Jurkat, Clone E6-1 (cell line): Measurements from ENCODE around the gene YBX1.

ENCODE experiments used
- DNase-seq: peaks from one replicate; pipeline ENCODE4 v3.0.0-alpha.2; 2011; ENCODE audit warnings: low read depth, low spot score
- H3K4me3 ChIP-seq: 2 replicates; pipeline ENCODE4 v1.5.1; 2011; ENCODE audit warnings: mild to moderate bottlenecking, low read length, control low read depth, moderate library complexity

The YBX1 gene

DNA sequence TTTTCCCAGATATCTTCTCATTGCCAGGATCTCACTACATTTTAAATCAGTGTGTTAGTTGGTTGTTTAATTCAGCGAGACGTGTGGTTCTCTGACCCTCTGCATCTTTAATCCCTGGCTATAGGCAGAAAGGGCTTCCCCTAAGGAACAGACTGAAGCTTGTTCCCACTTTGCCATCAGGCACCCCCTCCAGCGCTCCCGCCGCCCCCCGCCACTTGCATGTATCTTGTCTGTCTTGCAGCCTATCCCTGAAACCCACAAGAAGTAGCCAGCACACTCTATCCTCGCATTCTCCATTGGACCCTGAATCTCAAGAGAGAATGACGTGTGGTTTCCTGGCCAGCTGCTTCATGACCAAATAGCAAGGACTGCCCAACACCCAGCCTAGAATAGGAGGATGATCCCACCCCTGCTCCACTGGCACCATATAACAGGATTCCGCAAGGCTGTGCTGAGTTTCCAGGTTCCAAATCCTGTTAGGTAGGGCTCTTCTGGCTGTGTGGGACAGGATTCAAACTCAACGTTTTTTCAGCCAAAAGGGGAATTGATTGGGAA lies 50.0 kb downstream of the YBX1 start:
- no peak for DNase-seq
- H3K4me3 ChIP-seq: no peak overlapping the region

DNA sequence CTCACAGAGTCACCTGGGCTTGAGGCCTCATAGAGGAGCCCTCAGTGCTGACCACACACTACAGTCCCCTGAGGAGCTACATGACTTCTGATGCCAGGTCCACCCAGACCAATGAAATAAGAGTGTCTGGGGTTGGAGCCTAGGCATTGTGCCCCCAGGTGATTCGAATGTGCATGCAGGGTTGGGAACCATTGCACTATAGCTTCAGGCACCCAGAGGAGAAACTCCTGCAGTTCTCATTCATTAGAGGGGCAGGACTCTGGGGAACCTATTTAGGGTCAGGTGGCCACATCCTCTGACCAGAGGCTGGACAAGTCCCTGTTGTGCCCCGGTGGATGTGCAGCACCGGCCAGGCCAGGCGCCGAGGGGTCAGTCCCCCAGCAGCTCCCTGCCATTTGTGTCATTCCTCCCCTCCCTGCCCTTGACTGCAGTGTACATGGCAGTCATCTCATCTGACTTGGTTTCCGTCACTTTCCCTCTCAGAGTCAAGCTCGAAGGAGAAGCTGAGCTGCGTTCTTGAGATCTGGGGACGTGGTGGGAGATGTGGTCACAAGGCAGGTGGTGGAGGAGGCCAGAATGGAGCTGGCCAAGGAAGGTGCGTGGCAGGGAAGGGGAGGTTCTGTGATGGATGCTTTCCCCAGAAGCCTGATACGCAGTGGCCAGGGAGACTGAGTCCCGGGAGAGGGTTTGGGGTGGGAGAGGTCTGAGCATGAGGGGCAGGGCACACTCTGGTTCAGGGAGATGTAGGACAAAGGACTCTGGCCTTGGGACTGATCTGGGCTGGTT lies 51.4 kb downstream of the YBX1 start:
- no peak overlapping the region for H3K4me3 ChIP-seq
- no peak for DNase-seq

DNA sequence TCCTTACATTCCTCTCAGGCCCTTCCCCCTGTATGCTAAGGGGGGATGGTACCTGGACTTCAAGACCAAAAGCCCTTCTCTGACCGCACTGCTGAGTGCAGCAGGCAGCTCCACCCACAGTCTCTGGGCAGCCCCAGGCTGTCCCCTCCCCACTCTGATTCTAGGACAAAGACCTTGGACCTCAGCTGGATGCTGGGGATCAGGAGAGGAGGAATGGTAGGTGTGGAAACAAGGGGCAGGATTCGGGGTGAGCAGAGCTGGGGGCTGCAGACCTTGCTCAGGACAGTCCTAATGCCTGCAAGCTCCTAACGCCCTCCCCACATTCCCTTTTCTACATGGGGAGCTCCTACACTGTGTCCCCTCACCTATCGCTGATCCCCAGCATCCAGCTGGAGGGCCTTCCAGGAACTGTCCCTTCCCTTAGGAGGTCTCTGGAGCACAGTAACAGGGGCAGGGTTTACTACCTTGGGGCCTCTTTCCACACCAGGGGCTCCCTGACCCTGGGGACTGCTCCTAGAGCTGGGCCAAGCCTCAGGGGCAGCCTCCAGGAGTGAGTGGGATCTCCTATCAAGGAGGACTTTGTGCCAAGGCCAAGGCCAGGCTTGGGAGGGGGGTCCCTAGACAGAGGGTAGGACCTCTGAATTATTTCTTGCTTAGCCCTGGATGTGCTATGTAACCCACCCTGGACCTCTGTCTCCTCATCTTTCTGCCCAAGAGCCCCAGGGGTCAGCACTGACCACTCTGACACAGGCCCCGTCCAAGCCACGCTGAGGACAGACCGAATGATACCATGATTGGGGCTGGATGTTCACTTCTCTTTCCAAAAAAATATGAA lies 52.2 kb downstream of the YBX1 start:
- H3K4me3 ChIP-seq: no peak overlapping the region
- DNase-seq: no peak

DNA sequence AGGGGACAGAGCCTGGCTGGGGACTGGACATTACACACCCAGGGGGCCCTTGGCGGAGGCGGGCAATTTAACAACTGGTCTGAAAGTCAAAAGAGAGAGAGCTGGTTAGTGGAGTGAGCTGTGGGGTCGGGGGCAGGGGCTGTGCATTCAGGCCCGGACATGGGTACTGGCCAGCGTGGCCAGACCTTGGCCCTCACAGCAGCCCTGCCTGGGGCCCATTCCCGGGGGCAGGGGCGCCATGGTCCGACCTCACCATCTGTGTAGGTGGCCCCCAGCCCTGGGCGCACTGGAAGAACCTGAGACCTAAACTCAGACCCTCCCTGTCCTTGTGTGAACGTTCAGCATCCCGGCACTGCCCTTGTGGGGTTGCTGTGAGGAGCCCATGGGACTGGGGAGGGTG lies 52.8 kb downstream of the YBX1 start:
- DNase-seq: no peak

DNA sequence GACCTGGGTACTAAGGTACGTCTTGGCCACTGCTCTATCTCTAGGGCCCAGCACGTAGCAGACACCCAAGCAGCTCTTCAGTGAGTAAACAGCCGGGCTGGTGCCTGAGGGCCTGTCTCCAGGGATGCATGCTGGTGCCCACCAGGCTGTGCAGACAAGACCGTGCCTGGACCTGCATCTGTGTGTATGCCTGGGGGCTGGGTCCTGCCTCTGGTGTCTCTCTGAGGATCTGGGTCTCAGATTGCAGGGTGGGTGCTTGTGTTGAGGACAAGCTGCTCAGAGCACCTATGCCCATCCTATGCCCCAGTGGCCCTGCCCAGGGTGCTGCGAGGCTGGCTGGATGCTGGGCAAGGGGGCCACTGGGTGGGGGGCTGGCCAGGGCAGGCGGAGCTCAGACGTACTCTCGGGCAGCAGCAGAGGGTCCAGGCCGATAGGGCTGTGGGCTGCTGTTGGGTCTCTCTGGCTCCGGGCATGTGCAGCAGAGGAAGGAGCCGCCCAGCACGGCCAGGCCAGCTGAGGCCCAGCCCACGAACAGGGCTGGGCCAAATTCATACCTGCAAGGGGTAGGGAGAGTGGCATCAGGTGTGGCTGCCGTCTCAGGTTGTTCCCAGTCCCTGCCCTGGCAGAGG lies 53.4 kb downstream of the YBX1 start:
- no peak for DNase-seq
- H3K4me3 ChIP-seq: no peak overlapping the region

More for the DNA sequence above, 52.8 kb downstream of the YBX1 start:
- H3K4me3 ChIP-seq: no peak overlapping the region

DNA sequence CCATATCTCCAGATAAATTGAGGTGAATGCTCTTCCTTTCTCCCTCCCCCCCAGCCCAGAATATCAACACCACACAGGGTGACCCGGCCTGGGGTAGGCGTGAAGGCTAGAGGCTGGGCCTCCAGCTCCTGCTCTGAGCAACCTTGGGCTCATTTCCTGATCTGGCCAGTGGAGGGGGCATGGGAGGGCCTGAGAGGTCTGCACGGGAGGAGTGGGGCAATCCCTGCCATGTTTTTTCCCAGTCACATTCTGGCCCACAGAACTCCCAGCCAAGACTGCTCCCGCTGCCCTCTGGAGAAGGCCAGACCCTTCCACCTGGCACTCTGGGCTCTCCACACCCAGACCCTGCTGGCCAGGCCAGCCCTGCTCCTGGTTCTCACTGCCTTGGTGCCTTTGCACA lies 53.9 kb downstream of the YBX1 start:
- no peak overlapping the region for H3K4me3 ChIP-seq
- no peak for DNase-seq

DNA sequence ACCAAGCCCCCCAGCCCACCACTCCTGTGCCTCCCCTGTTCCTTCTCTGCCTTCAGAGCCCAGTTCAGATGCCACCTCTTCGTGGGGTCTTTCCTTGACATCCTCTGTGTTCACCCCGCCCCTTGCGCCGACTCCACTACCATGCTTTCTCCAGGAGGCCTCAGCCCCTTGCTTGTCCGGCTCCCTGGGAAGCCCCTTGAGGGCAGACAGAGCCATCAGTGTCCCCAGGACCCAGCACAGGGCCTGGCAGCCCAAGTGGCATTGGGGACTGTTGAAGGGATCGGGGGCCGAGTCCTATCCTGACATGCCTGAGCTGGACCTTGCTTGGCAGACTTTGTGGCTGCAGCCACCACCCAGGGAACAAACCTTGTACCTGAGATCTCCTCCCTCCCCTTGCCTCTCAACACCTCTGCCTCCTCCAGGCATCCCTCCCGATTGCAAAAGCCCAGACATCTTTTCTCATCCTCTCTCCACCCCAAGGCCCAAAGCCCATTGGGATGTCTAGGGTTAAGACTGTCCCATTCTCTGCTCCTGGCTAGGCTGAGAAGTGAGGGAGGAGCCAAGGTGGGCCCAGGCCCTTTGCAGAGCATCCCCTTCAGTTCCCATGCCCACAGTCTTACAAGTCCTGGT lies 54.5 kb downstream of the YBX1 start:
- H3K4me3 ChIP-seq: no peak overlapping the region
- no peak for DNase-seq

DNA sequence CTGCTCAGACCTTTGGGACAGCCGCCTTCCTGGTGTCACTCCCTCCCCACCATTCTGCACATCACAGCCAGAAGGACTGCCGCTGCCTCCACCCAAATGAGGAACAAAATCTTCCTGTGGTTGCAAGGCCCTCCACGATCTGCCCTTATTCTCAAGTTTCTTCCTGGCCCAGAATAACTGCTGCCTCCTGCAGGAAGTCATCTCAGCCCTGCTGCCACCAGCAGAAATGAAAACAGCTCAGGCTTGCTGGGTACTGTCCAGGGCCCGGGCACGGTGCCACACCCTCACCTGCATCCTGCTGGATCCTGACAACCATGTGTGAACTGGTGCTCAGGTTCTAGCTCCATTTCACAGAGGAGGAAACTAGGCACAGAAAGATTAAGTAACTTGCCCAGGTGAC lies 55.0 kb downstream of the YBX1 start:
- H3K4me3 ChIP-seq: no peak overlapping the region
- no peak for DNase-seq

DNA sequence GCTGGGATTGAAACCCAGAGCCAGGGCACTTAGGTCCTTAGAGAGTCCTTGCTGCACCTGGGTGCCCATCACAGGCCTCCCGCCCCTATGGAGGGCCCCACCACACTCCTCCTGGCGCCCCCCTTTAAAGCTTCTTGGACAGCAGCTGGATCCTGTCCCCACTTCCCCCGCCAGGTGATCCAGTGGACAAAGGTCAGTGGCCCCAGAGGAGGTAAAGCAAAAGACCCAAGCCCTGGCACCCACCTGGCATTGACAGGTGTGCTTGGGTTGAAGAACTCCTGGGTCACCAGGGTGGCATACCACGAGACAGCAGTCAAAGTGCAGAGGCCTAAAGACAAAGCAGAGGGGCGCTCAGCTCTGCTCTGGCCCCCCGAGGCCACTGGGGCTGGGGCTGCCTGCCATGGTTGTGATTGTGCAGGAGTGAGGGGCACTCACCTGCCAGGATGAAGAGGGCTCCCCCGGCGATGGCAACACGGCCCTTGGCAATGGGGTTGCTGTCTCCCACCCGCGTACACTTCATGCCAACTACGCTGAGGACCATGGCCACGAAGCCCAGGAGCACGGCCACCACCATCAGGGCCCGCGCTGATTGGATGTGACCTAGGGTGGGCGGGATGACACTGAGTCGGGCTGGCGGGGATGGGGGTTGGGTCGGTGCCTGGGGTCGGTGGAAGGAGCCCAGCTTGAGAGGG lies 55.9 kb downstream of the YBX1 start:
- DNase-seq: no peak
- H3K4me3 ChIP-seq: no peak overlapping the region

DNA sequence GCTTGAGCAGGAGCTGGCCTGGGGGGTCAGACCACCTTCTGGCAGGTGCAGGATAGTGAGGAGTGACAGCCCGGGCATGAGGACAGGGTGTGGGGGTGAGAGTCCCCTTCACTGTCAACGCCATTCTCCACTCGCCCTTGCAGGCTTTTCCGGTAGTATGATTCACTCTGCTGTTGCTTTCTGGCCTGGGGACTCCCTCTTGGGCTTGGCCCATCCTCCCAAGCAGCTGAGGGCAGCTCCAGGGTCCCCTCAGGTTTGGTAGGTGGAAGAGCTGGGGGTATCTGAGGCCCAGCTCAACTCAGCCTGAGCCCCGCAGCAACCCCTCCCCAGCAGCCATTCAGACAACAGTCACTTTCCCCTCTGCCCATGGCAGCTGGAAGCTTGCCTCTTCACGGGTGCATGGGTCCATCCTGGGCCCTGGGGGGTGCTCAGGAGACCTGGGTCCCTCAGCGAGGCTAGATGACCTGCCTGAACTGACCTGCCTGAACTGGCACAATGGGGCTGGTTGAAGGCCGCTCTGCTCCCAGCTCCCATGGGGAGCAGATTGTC lies 56.5 kb downstream of the YBX1 start:
- no peak for DNase-seq
- H3K4me3 ChIP-seq: no peak overlapping the region

DNA sequence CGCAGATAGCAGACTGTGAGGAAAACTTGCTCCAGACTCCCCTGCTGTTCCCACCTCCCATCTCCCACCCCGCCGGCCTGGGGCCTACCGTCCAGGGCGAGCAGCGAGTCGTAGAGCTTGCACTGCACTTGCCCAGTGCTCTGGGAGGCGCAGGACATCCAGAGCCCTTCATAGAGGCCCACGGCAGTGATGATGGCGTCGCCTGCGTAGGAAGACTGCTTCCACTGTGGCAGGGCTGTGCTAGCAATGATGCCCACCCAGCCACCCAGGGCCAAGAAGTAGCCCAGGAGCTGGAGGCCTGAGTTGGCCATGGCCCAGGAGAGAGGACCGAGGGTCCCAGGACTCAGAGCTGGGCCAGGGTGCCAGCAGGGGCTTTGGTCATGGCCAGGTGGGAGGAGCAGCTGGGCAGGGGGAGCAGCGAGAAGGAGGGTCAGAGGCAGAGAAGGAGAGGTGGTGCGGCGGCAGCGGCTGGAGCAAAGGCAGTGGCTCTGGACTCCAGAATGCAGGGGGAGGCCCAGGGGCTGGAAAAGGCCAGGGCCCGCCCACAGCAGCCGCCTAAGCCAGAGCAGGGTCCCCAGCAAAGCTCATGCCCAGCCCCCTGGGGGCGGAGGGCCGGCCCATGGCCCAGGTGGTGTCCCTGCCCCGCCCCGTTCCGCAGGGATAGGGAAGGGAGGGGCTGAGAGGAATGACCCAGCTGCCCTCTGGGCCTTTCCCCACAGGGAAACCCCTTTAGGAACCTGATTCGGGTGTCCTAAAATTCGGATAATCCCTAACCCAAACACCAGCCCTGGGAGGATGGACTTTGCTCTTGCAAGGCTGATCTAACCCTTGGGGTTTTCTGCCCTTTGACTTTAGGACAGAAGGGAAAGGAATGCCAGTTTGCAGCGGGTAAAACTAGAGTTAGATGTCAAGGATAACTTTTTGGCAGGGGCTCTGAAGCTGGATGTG lies 57.8 kb downstream of the YBX1 start, which contains the start of gene CLDN19:
Gene CLDN19 (minus strand): TSS at position 484 of the 948 bp plus-strand sequence. CDS start 173 bp downstream, at position 311.
- no peak within 1 kb of the TSS for H3K4me3 ChIP-seq
- DNase-seq: no peak

DNA sequence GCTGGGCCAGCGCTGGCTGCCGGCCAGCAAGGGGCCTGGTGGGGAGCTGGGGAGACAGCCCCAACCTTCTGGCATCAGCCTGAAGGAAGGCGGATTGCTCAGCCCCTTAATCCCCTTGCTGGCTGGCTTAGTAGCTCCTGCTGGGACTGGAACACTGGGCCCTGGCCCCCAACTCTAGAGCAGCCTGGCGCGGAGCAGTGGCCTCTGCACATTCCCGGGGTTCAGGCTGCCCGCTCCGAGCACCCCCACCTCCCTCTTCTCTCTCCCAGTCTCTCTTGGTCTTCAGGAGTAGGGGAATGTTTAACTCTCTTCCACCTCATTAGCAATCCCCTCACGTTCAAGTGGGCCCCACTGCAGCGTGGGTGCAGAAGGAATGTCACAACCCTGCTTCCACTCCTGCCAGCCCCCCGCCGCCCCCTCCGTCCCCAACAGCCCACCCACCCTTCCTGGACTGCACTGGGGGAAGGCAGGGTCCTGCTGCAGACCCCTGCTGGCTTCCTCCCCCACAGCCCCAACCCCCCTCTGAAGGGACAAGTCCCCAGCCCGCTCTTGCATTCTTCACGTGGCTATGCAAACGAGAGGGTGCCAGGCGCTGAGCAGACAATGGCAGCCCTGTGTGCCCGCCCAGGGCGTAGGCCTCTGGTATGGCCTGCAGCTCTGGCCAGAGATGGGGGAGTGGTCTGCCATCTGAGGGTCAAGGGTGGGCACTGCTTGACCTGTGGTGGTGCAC lies 58.8 kb downstream of the YBX1 start:
- DNase-seq: no peak
- no peak overlapping the region for H3K4me3 ChIP-seq

DNA sequence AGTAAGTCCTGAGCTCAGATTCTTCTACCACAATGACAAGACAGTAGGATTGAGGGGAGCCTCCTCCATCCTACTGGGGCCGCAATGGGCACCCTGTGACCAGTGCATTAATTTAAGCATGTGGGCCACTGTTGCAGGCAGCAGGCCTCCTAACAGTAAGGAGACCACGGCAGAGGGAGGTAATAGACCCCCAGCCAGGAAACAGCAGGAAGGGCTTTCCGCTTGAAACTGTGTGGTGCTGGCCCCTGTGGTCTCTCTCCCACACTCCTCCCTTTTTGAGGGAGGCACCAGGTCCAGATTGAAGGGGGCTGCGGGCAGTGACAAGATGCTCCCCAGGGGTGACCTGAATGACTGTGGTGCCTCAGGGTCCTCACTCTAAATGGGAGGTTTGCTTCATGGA lies 59.5 kb downstream of the YBX1 start:
- no peak for DNase-seq

DNA sequence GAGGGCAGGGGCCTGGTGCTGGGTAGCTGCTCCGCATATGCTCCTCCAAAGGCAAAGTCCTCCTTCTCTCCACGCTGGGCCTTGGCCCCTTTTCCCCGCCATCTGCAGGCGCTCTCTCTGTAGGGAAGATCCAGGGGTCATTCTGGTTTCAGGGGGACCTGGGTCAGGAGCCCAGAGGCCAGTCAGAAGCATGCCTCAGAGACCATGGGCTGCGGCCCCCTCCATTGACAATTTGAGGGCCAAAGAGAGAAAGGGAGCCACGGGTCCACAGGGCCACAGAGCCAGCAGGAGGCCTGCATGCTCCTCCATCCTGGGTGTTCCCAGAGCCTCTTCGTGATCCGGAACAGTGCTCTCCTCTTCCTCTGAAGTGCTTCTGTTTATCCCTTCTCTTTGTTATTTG lies 59.9 kb downstream of the YBX1 start:
- DNase-seq: no peak
- no peak overlapping the region for H3K4me3 ChIP-seq

More for the DNA sequence above, 59.5 kb downstream of the YBX1 start:
- no peak overlapping the region for H3K4me3 ChIP-seq

DNA sequence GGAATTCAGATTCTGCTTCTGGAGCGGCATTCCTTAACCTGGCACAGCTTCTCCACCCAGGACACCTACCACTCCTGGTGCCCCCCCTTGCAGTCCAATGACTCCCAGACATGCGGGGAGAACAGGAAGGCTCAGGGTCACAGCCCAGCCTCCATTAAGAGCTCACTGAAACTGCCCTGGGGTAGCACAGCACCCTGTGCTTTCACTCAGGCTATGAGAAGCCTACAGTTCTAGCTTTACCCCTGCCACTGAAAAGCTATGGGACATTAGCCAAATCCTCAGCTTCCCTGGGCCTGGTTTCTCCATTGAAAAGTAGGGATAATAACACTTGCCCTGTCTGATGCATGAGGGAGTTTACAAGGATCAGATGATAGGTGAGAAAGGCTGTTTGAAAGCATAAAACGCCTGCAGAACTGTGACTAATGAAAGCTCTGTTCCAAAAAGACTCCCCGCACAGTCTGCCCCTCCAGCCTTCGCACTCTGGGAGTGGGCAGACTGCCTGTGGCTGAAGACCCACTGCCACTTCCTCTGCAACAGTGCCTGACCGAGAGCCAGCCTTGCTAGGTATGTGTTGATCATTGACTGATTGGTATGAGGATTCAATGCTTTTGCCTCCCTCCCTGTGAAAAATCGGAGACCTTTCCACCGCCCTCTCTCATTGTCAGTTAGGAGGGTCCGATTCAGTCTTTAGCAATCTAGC lies 60.5 kb downstream of the YBX1 start:
- no peak for DNase-seq
- H3K4me3 ChIP-seq: no peak overlapping the region
